Measurements from ENCODE around the gene NTM.

GRCh38 chr11:132045107-132045506 lies 674.7 kb downstream of the NTM start:
- TF ChIP-seq EZH2phosphoT487 (IDR thresholded peaks at IDR 0.05; ENCODE audit: low read depth), result no peak
- no peak for TF ChIP-seq CTCF (IDR thresholded peaks at IDR 0.05; ENCODE audit: low read depth, low read length)

All from OCI-LY3 (cell line).